GM12878 (cell line): ENCODE data around the gene C6orf62. TPM values are rescaled to one million over a fixed set of nuclear protein-coding genes. Genes with fewer than 3 reads are reported as not detected.

Experiments
- ATF7 ChIP-seq: fragments of 450-650 bp; IDR thresholded peaks from 2 replicates; pipeline ENCODE4 v1.6.1; 2016; ENCODE audit warnings: low read depth, mild to moderate bottlenecking
- BACH1 ChIP-seq: fragments of 450-650 bp; IDR thresholded peaks from 2 replicates; pipeline ENCODE4 v1.6.1; 2017; ENCODE audit warnings: mild to moderate bottlenecking, borderline replicate concordance
- BHLHE40 ChIP-seq, 2 experiments: fragments of 450-650 bp in 1 of 2; IDR thresholded peaks; 2 replicates each; pipeline ENCODE4 v1.6.1; 2011 to 2017; ENCODE audit warnings: low read depth in 2 of 2, borderline replicate concordance in 1 of 2, improper control_type of control experiment in 1 of 2, low read length in 1 of 2, mild to moderate bottlenecking in 1 of 2
- CHD1 ChIP-seq: IDR thresholded peaks from 2 replicates; pipeline ENCODE4 v1.6.1; 2012; ENCODE audit warnings: low read depth, low read length, improper control_type of control experiment
- DPF2 ChIP-seq: fragments of 450-650 bp; IDR thresholded peaks from 2 replicates; pipeline ENCODE4 v1.6.1; 2017; ENCODE audit warnings: mild to moderate bottlenecking
- EED ChIP-seq: sonication (generic); IDR thresholded peaks from 2 replicates; pipeline ENCODE4 v1.6.1; 2016; ENCODE audit warnings: antibody characterized with exemption, low read depth
- ESRRA ChIP-seq: IDR thresholded peaks from 2 replicates; pipeline ENCODE4 v1.6.1; 2012; ENCODE audit warnings: mild to moderate bottlenecking, low read length, improper control_type of control experiment
- EZH2 ChIP-seq: IDR thresholded peaks from 2 replicates; pipeline ENCODE4 v1.6.1; 2012; ENCODE audit warnings: low read depth, mild to moderate bottlenecking, control low read depth, inconsistent platforms, low read length, borderline replicate concordance; ENCODE audit not compliant: control insufficient read depth
- IRF5 ChIP-seq: fragments of 450-650 bp; IDR thresholded peaks from 2 replicates; pipeline ENCODE4 v1.6.1; 2017; ENCODE audit warnings: borderline replicate concordance
- JUNB ChIP-seq: IDR thresholded peaks from 2 replicates; pipeline ENCODE4 v1.6.1; 2016; ENCODE audit warnings: antibody characterized with exemption, mild to moderate bottlenecking
- LARP7 ChIP-seq: fragments of 450-650 bp; IDR thresholded peaks from 2 replicates; pipeline ENCODE4 v1.6.1; 2017; ENCODE audit warnings: mild to moderate bottlenecking
- MEF2B ChIP-seq: fragments of 450-650 bp; IDR thresholded peaks from 2 replicates; pipeline ENCODE4 v1.6.1; 2018; ENCODE audit warnings: mild to moderate bottlenecking, moderate library complexity; ENCODE audit not compliant: partially characterized antibody, poor library complexity, severe bottlenecking
- MTA2 ChIP-seq: fragments of 450-650 bp; IDR thresholded peaks from 2 replicates; pipeline ENCODE4 v1.6.1; 2016; ENCODE audit warnings: low read depth, mild to moderate bottlenecking, moderate library complexity
- MTA3 ChIP-seq: IDR thresholded peaks from 2 replicates; pipeline ENCODE4 v1.6.1; 2012; ENCODE audit warnings: low read length, inconsistent platforms, borderline replicate concordance
- MYC ChIP-seq: IDR thresholded peaks from 2 replicates; pipeline ENCODE4 v1.6.1; 2011; ENCODE audit warnings: mild to moderate bottlenecking, low read length, moderate library complexity, inconsistent platforms; ENCODE audit not compliant: insufficient read depth, insufficient replicate concordance, insufficient read length, severe bottlenecking
- NBN ChIP-seq: fragments of 450-650 bp; IDR thresholded peaks from 2 replicates; pipeline ENCODE4 v1.6.1; 2016
- PML ChIP-seq: IDR thresholded peaks from 2 replicates; pipeline ENCODE4 v1.6.1; 2012; ENCODE audit warnings: low read length, inconsistent platforms
- POLR2A ChIP-seq: IDR thresholded peaks from 2 replicates; pipeline ENCODE4 v1.6.1; 2011; ENCODE audit warnings: low read depth, mild to moderate bottlenecking, low read length
- POLR2AphosphoS2 ChIP-seq: IDR thresholded peaks from 2 replicates; pipeline ENCODE4 v1.6.1; 2011; ENCODE audit warnings: low read depth, mild to moderate bottlenecking, low read length, improper control_type of control experiment, moderate library complexity
- POLR2AphosphoS5 ChIP-seq: IDR thresholded peaks from 2 replicates; pipeline ENCODE4 v1.6.1; 2011; ENCODE audit warnings: mild to moderate bottlenecking, low read length, inconsistent platforms
- RAD51 ChIP-seq: fragments of 450-650 bp; IDR thresholded peaks from 2 replicates; pipeline ENCODE4 v1.6.1; 2016; ENCODE audit warnings: moderate library complexity, mild to moderate bottlenecking, inconsistent platforms
- RUNX3 ChIP-seq: IDR thresholded peaks from 2 replicates; pipeline ENCODE4 v1.6.1; 2012; ENCODE audit warnings: low read length, inconsistent platforms
- SUPT20H ChIP-seq: IDR thresholded peaks from 2 replicates; pipeline ENCODE4 v1.6.1; 2011; ENCODE audit warnings: low read depth, mild to moderate bottlenecking, low read length, moderate library complexity, borderline replicate concordance; ENCODE audit not compliant: control insufficient read depth
- TARDBP ChIP-seq: IDR thresholded peaks from 2 replicates; pipeline ENCODE4 v1.6.1; 2016; ENCODE audit warnings: borderline replicate concordance
- YY1 ChIP-seq: IDR thresholded peaks from 2 replicates; pipeline ENCODE4 v1.6.1; 2011; ENCODE audit warnings: low read depth, mild to moderate bottlenecking, low read length
- ZBTB40 ChIP-seq: fragments of 450-650 bp; IDR thresholded peaks from 2 replicates; pipeline ENCODE4 v1.6.1; 2016; ENCODE audit warnings: mild to moderate bottlenecking, moderate library complexity, borderline replicate concordance
- ZNF384 ChIP-seq: IDR thresholded peaks from 2 replicates; pipeline ENCODE4 v1.6.1; 2012; ENCODE audit warnings: low read depth, mild to moderate bottlenecking, low read length, improper control_type of control experiment, borderline replicate concordance
- polyA plus RNA-seq, 11 experiments: library from polyadenylated mRNA; depleted of rRNA in 4 of 11; unstranded in 6 of 11; stranded (reverse) in 5 of 11; fragments of >200 nt; fragmentation: Nextera tagmentation in 4 of 11; fragmentation: Illumina TruSeq in 1 of 11; extraction: Ambion mirVana in 4 of 11; extraction: Trizol in 1 of 11; gene quantifications; 1 replicate in 1 of 11; 2 replicates in 10 of 11; pipeline versions ENCODE4 v1.2.1 to v1.2.3, GENCODE V29; 2011 to 2016; ENCODE audit warnings: inconsistent platforms in 2 of 11, missing spikeins in 2 of 11, low read depth in 1 of 11
- total RNA-seq, 4 experiments: library from RNA; depleted of rRNA in 3 of 4; stranded (reverse); fragments of >200 nt in 3 of 4; fragmentation: Illumina TruSeq in 1 of 4; extraction: Trizol in 1 of 4; gene quantifications; 2 replicates each; pipeline versions ENCODE4 v1.2.1 to v1.2.3, GENCODE V29; 2013 to 2021

C6orf62 gene
- total and polyA plus RNA-seq, 10 of the 15 experiments (the other 5 are each of a cell fraction or from before 2014, with no cell fraction given) = 55.6 to 565 (median 126) TPM

- no peak for TF ChIP-seq ZBTB40
- TF ChIP-seq EZH2 = no peak
- TF ChIP-seq ESRRA = peak; percentile 44; the same call in 1 of the 2 replicates
- peak; percentile 39 for TF ChIP-seq RUNX3
- TF ChIP-seq MTA2 = peak; percentile 39; the same call in 1 of the 2 replicates
- peak; percentile 52 for TF ChIP-seq POLR2A
- peak; percentile 27; the same call in 1 of the 2 replicates for TF ChIP-seq EED
- TF ChIP-seq IRF5 = no peak
- TF ChIP-seq YY1 = peak; percentile 68
- TF ChIP-seq JUNB = no peak; the same call in 1 of the 2 replicates
- peak; percentile 88; the same call in 1 of the 2 replicates for TF ChIP-seq MTA3
- peak; percentile 95 for TF ChIP-seq POLR2AphosphoS5
- peak; percentile 82 for TF ChIP-seq BACH1
- no peak for TF ChIP-seq TARDBP
- 0 out of 4 replicates have a peak, but pooled peaks of 1 of the 2 experiments have one; percentile 9 for TF ChIP-seq BHLHE40 (IDR thresholded peaks at IDR 0.05; ENCODE audit: borderline replicate concordance in 1 of 2, low read depth in 2 of 2, low read length in 1 of 2)
- TF ChIP-seq MYC = no peak
- peak; percentile 22; the same call in 1 of the 2 replicates for TF ChIP-seq RAD51
- TF ChIP-seq NBN = peak; percentile 64; the same call in 1 of the 2 replicates
- peak; percentile 91; the same call in 1 of the 2 replicates for TF ChIP-seq CHD1
- TF ChIP-seq ZNF384 = peak; percentile 85
- TF ChIP-seq ATF7 = peak; percentile 42; the same call in 1 of the 2 replicates
- TF ChIP-seq PML = peak; percentile 69; the same call in 1 of the 2 replicates
- peak; percentile 91 for TF ChIP-seq POLR2AphosphoS2
- TF ChIP-seq LARP7 = 0 out of 2 replicates have a peak, but pooled peaks have one; percentile 19
- TF ChIP-seq SUPT20H = no peak
- peak; percentile 21 for TF ChIP-seq MEF2B
- TF ChIP-seq DPF2 = peak; percentile 61
These were observed at the start of gene C6orf62 (continued) for GRCh38 chr6:24719125-24719971.
